Activated CD4-positive, alpha-beta T cell treated with anti-CD3 and anti-CD28 coated beads for 4 hours (primary cell): ENCODE measurements around the gene MPV17L2.

ENCODE experiments used
- DNase-seq, 2 donors: peaks; one replicate each; pipeline ENCODE4 v3.0.0-alpha.2; 2020

MPV17L2 gene

GRCh38 chr19:18160971-18161635 lies 31.9 kb upstream of the MPV17L2 start:
- DNase-seq = peak; percentile 74 to 77

GRCh38 chr19:18161636-18162002 lies 31.4 kb upstream of the MPV17L2 start:
- DNase-seq = no peak

- no peak for DNase-seq
These were observed 28.9 kb upstream of the MPV17L2 start for GRCh38 chr19:18164072-18164471.

- DNase-seq = no peak
These were observed 27.0 kb upstream of the MPV17L2 start for GRCh38 chr19:18165794-18166544.

GRCh38 chr19:18167011-18167410 lies 26.0 kb upstream of the MPV17L2 start:
- no peak for DNase-seq

- DNase-seq = peak; percentile 48 to 60
These were observed 24.9 kb upstream of the MPV17L2 start for GRCh38 chr19:18167975-18168645.

- DNase-seq = no peak
These were observed 24.2 kb upstream of the MPV17L2 start for GRCh38 chr19:18168673-18169381.

GRCh38 chr19:18170714-18171255 lies 22.2 kb upstream of the MPV17L2 start:
- no peak for DNase-seq

GRCh38 chr19:18171605-18172327 lies 21.3 kb upstream of the MPV17L2 start:
- no peak for DNase-seq

GRCh38 chr19:18172331-18173053 lies 20.5 kb upstream of the MPV17L2 start:
- DNase-seq = no peak

GRCh38 chr19:18173054-18173571 lies 19.9 kb upstream of the MPV17L2 start:
- DNase-seq = no peak

GRCh38 chr19:18173572-18174288 lies 19.3 kb upstream of the MPV17L2 start, which contains the start of gene IFI30:
TSS of gene IFI30 (plus strand) at chr19:18173813. CDS start at chr19:18173842, 29 bp downstream.
- DNase-seq = peak; percentile 56

GRCh38 chr19:18174983-18175382 lies 18.0 kb upstream of the MPV17L2 start:
- DNase-seq = no peak

- no peak for DNase-seq
These were observed 16.4 kb upstream of the MPV17L2 start for GRCh38 chr19:18176367-18177310.

- no peak for DNase-seq
These were observed 13.1 kb upstream of the MPV17L2 start for GRCh38 chr19:18179957-18180356.

- no peak for DNase-seq
These were observed 9.5 kb upstream of the MPV17L2 start for GRCh38 chr19:18183529-18183928.

GRCh38 chr19:18185538-18185937 lies 7.5 kb upstream of the MPV17L2 start:
- no peak for DNase-seq

- DNase-seq = no peak
These were observed 2.7 kb upstream of the MPV17L2 start for GRCh38 chr19:18190278-18190677.

- no peak for DNase-seq
These were observed 1.4 kb upstream of the MPV17L2 start for GRCh38 chr19:18191640-18192062.
